RWPE1 (cell line): ENCODE data around the gene OR1J4.
A peak's percentile ranks its signal among the peaks of the same experiment; 100 is the strongest.

Source experiments
- CTCF ChIA-PET: fragments of 350-600 bp; sonication (Branson Sonifier 250); formaldehyde crosslinking; extraction: SDS; loops from one replicate; lab custom pipeline; 2021; lab: Yijun Ruan, JAX
- POLR2A ChIA-PET: fragments of 400-600 bp; formaldehyde crosslinking; extraction: SDS; loops from one replicate; lab custom pipeline; 2020; ENCODE audit warnings: antibody characterized with exemption; ENCODE audit not compliant: low non-redundant PET; lab: Yijun Ruan, JAX
- DNase-seq: peaks from one replicate; pipeline ENCODE4 v3.0.0; 2012; ENCODE audit warnings: low spot score
- H3K27ac ChIP-seq: fragments of 450-650 bp; 2 replicates; pipeline ENCODE4 v1.5.1; 2017
- CTCF ChIP-seq: fragments of 450-650 bp; conservative IDR thresholded peaks from 2 replicates; pipeline ENCODE4 v1.5.1; 2017; ENCODE audit warnings: low read depth, mild to moderate bottlenecking

OR1J4 gene

DNA sequence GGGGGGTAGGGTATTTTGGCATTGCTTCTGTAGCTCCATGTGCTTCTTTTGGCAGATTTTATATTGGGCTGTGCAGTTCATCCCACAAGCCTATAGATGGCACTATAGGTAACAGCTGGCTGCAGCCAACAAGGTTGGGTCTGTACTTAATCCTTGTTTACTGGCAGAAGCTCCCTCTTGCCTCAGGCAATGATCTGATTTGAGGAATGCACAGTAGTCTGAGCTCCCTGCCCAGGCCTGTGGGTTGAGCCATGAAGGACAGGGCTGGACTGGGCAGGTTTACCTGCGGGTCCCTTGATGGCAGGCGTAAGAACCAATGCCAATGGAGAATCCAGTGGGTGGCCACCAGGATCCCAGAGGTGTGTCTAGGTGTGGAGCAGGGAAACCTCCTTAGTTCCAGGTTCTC is 20.1 kb upstream of the OR1J4 start:
- H3K27ac ChIP-seq, result no peak overlapping the region
- peak; percentile 79 for DNase-seq
- ChIA-PET CTCF (interaction anchor here (0.5 to 2.1 kb wide), 30 partner anchors 8 to 864 kb away, joined by 3 to 16 read pairs (median 4); partner anchors contain the start of genes OR1L8 and PDCL), POLR2A (interaction anchor here (0.6 kb wide), 1 partner anchor 402 kb away, joined by 4 read pairs; no protein-coding TSS in a partner anchor)
- peak; percentile 93 for TF ChIP-seq CTCF

- DNase-seq, result no peak
- ChIA-PET CTCF (interaction anchor here (1.0 kb wide), 1 partner anchor 8 kb away, joined by 4 read pairs; no protein-coding TSS in a partner anchor), POLR2A (no interaction called here)
- no peak overlapping the region for H3K27ac ChIP-seq
- no peak for TF ChIP-seq CTCF
Measured at GRCh38 chr9:122506964-122507363, 12.0 kb upstream of the OR1J4 start.

DNA sequence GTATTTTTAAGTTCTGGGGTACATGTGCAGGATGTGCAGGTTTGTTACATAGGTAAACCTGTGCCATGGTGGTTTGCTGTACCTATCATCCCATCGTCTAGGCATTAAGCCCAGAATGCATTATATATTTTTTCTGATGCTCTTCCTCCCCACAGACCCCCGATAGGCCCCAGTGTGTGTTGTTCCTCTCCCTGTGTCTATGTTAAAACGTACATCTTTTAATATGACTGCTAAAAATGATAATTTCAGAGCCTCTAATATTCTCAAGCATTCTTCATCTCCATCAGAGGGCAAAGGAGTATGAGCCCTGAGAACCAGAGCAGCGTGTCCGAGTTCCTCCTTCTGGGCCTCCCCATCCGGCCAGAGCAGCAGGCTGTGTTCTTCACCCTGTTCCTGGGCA is 8.4 kb upstream of the OR1J4 start, which contains the start of gene OR1J2:
Gene OR1J2 (plus strand): TSS at position 301 of the 400 bp plus-strand sequence. CDS start 0 bp downstream, at position 301.
- CTCF ChIA-PET, result no interaction called here
- no peak within 1 kb of the TSS for H3K27ac ChIP-seq
- DNase-seq, result no peak
- no peak for TF ChIP-seq CTCF
- POLR2A ChIA-PET, result no interaction called here

- ChIA-PET CTCF (interaction anchor here (0.7 kb wide), 1 partner anchor 734 kb away, joined by 3 read pairs; no protein-coding TSS in a partner anchor), POLR2A (no interaction called here)
- TF ChIP-seq CTCF, result no peak
- no peak for DNase-seq
- H3K27ac ChIP-seq, result no peak overlapping the region
Measured at GRCh38 chr9:122518226-122518625, 715 bp upstream of the OR1J4 start.

DNA sequence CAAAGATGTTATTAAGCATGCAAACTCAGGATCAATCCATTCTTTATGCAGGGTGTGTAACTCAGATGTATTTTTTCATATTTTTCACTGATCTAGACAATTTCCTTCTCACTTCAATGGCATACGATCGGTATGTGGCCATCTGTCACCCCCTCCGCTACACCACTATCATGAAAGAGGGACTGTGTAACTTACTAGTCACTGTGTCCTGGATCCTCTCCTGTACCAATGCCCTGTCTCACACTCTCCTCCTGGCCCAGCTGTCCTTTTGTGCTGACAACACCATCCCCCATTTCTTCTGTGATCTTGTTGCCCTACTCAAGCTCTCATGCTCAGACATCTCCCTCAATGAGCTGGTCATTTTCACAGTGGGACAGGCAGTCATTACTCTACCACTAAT is 435 bp downstream of the OR1J4 start:
- no peak for TF ChIP-seq CTCF
- ChIA-PET POLR2A (no interaction called here), CTCF (interaction anchor here (0.6 kb wide), 1 partner anchor 1082 kb away, joined by 4 read pairs; no protein-coding TSS in a partner anchor)
- H3K27ac ChIP-seq, result no peak overlapping the region
- DNase-seq, result no peak

- POLR2A ChIA-PET, result no interaction called here
- DNase-seq, result no peak
- TF ChIP-seq CTCF, result no peak
- CTCF ChIA-PET, result no interaction called here
- H3K27ac ChIP-seq, result no peak overlapping the region
Measured at GRCh38 chr9:122526602-122527001, 7.7 kb downstream of the OR1J4 start.
